ENCODE results near the gene SYT11.

GRCh38 chr1:155884982-155885381, 25.6 kb downstream of the SYT11 start:
- TF ChIP-seq POLR2A (IDR thresholded peaks at IDR 0.05; ENCODE audit: low read depth, low read length) (no peak), POLR2AphosphoS5 (IDR thresholded peaks at IDR 0.05; ENCODE audit: low read depth, low read length) (no peak), TAF1 (IDR thresholded peaks at IDR 0.05; ENCODE audit: low read depth, low read length) (no peak), PAX5 (IDR thresholded peaks at IDR 0.05; ENCODE audit: insufficient read depth, low read length, severe bottlenecking) (no peak), POU2F2 (IDR thresholded peaks at IDR 0.05; ENCODE audit: low read depth, low read length) (no peak), SPI1 (IDR thresholded peaks at IDR 0.05; ENCODE audit: low read depth, low read length) (no peak)
